GM19324 (cell line): Measurements from ENCODE around the gene HEATR9.

Experiments
- ATAC-seq: cut with Tn5 transposase; IDR thresholded peaks from one replicate; pipeline ENCODE4 v1.9.1; 2021; ENCODE audit warnings: mild to moderate bottlenecking, moderate library complexity; ENCODE audit not compliant: unreplicated experiment, low FRiP score

HEATR9 gene

GRCh38 chr17:35812456-35812855, 56.2 kb downstream of the HEATR9 start:
- no peak for ATAC-seq

GRCh38 chr17:35811759-35812158, 56.9 kb downstream of the HEATR9 start:
- no peak for ATAC-seq

GRCh38 chr17:35809855-35810461, 58.7 kb downstream of the HEATR9 start:
- no peak for ATAC-seq

GRCh38 chr17:35808962-35809854, 59.5 kb downstream of the HEATR9 start, which contains the start of gene TAF15:
Gene TAF15, plus strand, starts transcription at chr17:35809484. Its CDS starts 86 bp downstream, at chr17:35809570.
- ATAC-seq, result peak; percentile 97

- no peak for ATAC-seq
These were observed 60.3 kb downstream of the HEATR9 start for GRCh38 chr17:35808240-35808961.

- no peak for ATAC-seq
These were observed 61.1 kb downstream of the HEATR9 start for GRCh38 chr17:35807371-35808144.
